ENCODE results near the gene MAGI1.

- TF ChIP-seq, protein P1, sequence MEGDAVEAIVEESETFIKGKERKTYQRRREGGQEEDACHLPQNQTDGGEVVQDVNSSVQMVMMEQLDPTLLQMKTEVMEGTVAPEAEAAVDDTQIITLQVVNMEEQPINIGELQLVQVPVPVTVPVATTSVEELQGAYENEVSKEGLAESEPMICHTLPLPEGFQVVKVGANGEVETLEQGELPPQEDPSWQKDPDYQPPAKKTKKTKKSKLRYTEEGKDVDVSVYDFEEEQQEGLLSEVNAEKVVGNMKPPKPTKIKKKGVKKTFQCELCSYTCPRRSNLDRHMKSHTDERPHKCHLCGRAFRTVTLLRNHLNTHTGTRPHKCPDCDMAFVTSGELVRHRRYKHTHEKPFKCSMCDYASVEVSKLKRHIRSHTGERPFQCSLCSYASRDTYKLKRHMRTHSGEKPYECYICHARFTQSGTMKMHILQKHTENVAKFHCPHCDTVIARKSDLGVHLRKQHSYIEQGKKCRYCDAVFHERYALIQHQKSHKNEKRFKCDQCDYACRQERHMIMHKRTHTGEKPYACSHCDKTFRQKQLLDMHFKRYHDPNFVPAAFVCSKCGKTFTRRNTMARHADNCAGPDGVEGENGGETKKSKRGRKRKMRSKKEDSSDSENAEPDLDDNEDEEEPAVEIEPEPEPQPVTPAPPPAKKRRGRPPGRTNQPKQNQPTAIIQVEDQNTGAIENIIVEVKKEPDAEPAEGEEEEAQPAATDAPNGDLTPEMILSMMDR (IDR thresholded peaks at IDR 0.05; ENCODE audit: insufficient read depth, low read length, poor library complexity, severe bottlenecking) = no peak
- no peak for TF ChIP-seq EZH2phosphoT487 (conservative IDR thresholded peaks at IDR 0.05; ENCODE audit: low read length)
Measured at GRCh38 chr3:65412588-65412987, 626.1 kb downstream of the MAGI1 start.
